Skin of body (tissue), 2 donors: ENCODE data around the gene ARHGAP26. TPM values are rescaled to one million over a fixed set of nuclear protein-coding genes. Genes with fewer than 3 reads are reported as not detected.

ENCODE experiments used
- DNase-seq: peaks from one replicate; lab custom pipeline; 2025; lab: John Stamatoyannopoulos, UW
- total RNA-seq: library from RNA; depleted of rRNA; stranded (reverse); fragments of >200 nt; gene quantifications from one replicate; pipeline ENCODE4 v1.2.3, GENCODE V29; 2014

The ARHGAP26 gene
- total RNA-seq, 1 donor from 2014 or later, result 40.6 TPM

DNA sequence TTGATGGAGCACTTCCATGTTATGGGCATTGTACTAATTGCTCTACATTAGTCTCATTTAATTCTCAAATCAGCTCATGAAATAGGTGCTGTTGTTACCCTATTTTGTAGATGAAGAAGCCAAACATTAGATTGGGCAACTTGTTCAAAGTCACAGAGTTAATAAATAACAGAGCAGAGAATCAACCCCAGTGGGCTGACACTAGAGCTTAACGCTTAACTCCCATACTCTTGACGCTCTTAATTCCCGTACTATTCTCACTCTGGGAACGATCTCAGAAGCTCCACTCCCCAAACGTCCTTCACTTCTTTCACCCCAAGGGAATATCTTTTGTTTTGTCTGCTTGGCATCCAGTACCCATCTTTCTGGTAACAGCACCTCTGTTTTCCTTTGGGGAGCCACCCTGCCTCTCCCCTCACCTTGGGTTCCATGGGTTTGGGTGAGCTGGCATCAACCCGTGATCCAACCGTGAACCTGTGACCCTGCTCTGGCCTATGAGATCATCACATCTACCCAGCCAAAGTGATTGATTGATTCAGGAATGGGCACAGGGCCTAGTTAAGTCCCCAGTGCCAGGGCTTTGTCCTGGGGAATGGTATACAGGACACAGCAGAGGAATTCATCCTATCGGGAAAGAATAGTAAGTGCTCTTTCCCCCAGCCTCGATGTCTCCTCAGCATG lies 464.1 kb downstream of the ARHGAP26 start:
- DNase-seq, result no peak

DNA sequence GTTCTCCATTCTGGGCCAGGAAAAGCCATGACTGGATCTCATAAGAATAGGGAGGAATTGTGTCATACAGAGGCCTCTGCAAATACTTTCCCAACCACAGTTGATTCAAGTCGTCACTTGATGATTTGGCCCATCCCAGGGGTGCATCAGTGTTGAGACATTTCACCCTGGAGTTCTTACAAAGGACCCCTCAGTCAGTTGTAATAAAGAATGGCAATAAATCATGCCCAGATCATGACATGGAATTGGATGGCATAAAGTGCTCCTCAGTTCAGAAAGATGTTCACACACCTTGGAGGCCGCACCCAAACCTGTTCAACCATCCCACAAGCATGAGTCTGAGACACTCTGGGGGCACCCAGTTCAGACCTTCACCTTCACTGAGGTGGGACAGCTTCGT lies 465.2 kb downstream of the ARHGAP26 start:
- DNase-seq, result peak; percentile 32

DNA sequence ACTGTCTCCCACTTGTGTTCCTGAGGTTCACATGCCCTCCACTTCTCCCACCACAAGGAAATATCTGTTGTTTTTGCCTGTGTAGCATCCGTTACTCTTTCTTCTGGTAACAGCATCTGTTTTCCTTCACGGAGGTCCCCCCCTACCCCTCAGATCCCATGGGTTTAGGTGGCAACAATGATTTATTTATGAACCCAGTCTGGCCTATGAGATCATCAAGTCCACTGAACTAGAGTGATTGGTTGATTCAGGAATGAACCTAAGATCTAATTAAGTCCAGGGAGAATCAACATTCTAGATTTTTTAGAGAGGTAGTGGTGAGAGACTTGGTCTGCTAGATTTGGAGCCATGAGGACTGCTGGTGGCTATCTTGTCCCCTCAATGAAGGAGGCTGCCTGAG lies 466.5 kb downstream of the ARHGAP26 start:
- DNase-seq, result no peak

DNA sequence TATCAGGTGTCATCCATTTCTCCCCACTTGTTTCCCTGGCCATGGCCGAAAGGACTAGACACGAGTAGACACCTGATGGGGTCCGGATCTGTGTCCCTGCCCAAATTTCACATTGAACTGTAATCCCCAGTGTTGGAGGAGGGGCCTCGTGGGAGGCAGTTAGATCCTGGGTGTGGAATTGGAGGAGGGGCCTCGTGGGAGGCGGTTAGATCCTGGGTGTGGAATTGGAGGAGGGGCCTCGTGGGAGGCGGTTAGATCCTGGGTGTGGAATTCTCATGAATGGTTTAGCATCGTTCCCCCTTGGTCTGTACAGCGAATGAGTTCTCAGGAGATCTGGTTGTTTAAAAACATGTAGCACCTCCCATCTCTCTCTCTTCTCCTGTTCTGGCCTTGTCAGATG lies 467.5 kb downstream of the ARHGAP26 start:
- DNase-seq, result no peak

DNA sequence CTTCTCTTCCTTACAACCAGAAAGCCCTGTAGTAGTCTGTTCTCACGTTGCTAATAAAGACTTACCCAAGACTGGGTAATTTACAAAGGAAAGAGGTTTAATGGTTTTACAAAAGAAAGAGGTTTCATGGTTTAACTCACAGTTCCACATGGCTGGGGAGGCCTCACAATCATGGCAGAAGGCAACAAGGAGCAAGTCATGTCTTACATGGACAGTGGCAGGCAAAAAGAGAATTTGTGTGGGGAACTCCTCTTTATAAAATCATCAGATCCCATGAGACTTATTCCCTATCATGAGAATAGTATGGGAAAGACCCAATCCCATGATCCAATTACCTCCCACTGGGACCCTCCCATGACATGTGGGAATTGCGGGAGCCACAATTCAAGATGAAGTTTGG lies 468.4 kb downstream of the ARHGAP26 start:
- no peak for DNase-seq

DNA sequence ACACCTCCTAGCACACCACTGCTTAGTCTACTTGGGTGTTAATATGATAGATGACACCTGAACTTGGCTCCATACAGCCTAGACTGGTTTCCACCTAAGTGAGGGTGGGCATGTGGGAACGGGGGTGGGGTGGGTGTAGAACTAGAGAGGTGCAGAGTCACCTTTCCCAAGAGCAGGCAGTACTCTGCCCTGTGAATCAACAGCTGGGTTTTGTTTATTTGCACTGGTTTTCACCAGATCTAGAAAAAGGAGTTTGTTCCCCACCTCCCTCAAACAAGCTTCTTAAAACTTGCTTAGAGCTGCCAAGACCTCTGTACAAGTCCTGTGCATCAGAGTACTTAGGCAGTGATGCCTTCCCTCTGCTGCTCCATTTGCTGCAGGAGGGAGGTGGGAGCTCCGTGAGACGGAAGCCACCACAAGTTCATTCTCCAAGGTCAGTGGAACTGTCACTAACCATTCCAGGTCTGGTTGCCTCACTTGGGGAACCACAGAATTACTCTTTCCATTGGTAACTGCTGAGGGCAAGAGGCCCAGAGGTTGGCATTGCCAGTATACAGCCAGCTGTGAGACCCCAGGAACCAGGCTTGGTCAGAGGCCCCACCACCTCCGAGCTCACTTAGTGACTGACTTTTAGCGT lies 469.8 kb downstream of the ARHGAP26 start:
- DNase-seq, result no peak

DNA sequence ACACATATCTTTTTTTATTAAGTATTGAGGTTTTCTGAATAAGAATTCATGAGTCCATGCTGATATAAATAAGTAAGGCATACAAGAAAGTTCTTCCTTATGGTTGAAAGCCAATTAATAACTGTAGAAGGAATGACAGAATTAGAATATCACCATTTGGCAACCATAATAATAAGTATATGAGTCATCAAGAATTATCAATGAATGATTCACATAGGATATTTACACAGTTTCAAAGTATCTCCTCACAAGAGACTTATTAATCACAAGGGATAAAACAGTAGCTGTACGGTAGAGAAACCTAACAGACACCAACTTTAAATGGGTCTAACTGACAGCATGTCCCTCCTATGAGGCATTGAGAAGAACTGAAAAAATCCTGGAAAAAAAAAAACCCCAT lies 471.7 kb downstream of the ARHGAP26 start:
- no peak for DNase-seq

DNA sequence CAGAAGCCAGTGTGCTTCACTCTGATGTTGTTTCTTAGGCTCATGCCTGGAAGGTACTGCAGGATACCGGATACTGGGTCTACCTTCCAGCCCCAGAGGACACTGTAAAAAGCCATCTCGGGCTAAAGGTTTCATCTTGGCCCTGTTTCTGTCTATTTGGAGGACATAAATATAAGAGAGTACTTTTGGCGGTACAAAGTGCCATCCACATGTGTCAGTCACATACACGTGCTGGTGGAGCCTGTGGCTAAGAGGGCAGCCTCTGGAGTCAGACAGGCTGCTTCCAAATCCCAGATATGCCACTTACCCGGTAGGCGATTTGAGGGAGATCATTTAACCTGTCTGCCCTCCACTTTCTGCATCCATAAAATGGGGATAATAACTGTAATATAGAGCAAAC lies 472.9 kb downstream of the ARHGAP26 start:
- no peak for DNase-seq

DNA sequence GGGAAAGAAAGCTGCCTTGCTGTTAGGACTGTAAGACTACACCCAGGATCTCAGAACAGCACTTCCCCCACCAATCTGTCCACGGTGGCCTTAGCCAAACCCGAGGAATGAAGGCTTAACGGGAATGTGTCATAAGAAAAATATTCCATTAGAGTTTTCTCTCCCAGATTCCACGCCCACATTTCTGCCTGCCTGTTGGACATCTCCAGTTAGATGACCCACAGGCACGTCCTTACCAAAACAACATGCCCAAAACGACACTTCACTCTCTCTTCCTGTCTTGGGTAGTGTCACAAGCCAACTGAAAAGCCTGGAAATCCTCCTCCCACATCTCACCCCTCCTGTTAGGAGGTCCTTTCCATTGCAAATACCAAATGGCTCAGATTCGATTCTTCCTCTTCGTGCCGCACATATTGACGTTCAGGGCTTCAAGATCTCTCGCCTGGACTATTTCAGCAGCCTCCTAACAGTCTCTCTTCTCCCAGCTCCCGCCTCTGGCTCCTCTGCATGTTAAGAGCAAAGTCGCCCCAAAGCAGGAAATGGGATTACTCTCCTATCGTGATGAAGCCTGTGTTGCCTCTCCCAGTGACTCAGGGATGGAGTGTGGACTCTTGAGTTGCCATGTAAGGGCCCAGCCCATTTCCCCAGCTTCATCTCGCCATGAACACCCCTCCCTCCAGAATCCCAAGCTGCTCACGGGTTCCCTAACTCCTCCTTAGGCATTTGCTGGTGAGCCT lies 474.0 kb downstream of the ARHGAP26 start:
- peak; percentile 51 for DNase-seq

DNA sequence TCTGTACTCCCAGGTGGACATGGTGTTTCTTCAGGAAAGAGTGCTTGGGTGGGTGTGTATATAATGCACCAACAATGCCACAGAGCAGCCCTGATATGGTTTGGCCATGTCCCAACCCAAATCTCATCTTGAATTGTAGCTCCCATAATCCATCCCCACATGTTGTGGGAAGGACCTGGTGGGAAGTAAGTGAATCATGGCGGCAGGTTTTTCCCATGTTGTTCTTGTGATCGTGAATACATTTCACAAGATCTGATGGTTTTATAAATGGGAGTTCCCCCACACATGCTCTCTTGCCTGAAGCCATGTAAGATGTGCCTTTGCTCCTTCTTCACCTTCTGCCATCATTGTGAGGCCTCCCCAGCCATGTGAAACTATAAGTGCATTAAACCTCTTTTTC lies 474.8 kb downstream of the ARHGAP26 start:
- no peak for DNase-seq

DNA sequence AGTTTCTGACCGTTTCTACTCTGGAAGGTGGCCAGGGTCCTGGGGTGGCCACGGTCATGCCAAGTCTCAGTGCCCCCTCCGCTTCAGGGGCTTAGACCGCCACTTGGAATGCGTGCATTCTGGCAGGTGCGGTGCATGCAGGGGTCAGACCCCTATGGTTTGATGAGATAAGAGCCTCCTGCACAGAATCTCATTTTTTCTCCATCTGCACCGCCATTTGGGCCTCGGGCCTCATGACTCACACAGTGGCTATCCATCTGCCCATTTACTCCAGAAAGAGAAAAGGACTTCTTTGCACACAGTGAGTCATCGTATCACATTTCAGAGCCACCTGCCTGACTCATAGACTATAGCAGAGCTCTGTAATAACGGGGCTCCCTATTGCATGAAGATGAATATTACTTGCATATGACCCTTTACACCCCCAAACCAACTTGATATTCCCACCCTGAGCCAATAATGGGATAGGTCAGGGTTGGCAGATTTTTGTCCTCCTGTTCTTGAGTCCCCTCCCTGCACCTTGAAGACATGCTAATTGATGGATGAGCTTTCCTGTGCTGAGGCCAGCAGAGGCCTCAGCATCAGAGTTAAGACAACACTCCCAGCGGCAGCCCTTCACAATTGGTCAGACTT lies 475.9 kb downstream of the ARHGAP26 start:
- DNase-seq, result no peak

DNA sequence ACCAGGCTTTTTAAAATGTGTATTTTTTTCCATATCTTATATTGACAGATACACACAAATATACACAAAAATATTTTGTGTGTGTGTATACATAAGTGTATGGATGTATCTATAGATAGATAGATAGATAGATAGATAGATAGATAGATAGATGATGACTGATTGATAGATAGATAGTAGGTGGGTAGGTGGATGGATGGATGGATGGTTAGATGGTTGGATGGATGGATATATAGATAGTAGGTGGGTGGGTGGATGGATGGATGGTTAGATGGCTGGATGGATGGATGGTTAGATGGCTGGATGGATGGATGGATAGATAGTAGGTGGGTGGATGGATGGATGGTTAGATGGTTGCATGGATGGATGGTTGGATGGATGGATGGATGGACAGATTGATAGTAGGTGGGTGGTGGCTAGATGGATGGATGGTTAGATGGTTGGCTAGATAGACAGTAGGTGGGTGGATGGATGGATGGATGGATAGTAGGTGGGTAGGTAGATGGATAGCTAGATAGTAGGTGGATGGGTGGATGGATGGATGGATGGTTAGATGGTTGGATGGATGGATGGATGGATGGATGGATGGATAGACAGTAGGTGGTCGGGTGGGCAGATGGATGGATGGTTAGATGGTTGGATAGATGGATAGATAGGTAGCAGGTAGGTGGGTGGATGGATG lies 477.1 kb downstream of the ARHGAP26 start:
- DNase-seq, result no peak

DNA sequence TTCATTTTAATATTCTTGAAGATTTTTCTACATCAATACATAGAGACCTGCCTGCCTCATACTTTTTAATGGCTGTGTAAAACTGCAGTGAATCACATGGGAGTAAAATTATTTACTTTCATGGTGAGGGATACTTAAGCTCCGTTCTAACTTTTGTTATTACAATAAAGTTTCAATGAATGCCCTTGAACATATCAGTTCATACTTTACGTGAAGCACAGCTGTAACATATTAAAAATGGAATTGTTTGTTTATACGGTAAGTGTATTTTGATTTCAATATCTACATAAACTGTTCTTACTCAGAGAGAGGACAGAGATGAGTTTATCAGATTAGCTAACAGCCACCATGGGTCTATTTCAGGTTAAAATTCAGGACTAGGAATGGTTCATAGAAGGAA lies 478.2 kb downstream of the ARHGAP26 start:
- no peak for DNase-seq

DNA sequence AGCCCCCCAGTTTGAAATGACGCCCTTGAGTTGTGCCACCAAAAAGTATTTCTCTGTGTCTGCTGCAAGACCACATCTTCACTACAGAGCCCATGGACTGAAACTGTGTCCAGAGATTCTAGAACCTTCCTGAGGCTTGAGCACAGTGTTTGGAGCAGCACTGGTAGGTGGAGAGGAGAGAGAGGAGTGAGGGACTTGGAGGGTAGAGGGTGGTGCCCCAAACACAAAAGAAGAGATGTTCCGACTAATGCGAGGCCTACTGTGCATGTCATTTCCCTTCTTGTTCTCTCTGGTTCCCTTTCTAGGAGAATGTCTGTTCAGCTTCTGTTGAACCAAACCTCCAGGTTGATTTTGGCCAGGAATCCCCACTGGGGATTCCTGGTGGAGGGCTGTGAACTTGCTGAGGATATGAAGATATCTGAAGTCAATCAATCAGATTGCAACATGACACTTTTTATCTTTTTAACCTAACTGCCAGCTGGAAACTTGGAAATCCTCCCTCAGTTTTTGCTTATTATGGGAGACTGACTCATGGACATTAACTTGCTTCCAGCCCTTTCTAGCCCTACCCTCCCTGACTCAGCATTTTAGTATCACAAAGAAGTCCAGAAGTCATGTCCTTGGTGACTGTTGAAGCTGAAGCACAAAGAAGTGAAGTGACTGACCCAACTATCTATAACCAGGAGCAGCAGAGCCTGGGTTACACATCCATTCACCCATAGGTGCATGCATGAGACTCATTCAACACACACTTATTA lies 478.8 kb downstream of the ARHGAP26 start:
- DNase-seq, result no peak

DNA sequence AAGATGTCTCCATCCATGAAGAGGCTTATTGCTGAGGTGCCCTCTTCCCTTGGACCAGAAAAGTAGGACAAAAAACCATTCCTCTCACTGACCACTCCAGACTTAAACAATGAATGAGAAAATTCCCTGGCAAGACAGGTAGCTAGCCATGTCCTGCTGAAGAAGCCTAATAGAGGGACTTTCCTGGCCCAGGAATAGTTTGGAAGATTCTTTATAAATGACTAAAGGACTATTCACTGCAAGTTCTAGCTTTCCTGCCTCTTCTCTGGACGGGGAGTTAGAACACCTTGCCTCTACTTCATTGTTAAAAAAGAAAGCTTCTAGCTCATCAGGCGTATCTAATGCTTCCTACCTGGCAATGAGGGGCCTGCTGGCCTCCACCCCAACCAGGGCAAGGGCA lies 479.7 kb downstream of the ARHGAP26 start:
- no peak for DNase-seq

DNA sequence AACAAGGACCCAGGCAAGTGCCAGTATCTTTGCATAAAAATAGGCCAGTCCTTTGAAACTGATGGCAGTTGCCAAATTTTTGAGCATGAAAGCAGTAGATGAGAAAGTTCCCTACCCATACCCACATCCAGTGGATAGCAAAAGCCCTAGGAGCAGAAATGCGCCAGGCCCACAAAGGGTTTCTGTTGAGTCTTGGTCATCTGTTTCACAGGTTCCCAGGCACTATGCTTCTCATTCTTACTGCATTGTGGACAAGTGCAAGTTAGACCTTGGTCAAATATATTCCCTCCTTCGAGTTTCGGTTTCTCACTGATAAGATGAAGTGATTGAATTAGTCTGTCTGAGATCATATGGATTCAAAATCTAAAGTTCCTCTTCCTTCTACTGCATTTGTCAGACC lies 481.0 kb downstream of the ARHGAP26 start:
- no peak for DNase-seq

DNA sequence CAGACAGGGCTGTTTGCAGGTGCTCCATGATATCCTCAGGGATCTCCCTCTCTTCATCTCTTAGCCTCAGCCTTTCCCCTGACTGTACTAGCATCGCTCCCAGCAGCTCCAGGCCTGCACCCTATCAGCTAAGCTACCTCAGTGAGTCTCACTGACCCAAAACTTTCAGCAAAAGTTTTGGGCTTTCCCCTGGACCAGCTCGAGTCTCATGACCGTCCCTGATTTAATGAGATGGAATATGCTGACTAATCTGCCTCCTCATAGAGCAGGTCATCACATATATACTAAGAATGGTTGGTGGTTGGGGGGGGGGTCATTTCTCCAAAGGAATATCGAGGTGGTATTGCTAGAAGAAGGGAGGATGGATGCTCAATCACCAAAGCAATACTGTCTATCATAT lies 481.8 kb downstream of the ARHGAP26 start:
- DNase-seq, result no peak

DNA sequence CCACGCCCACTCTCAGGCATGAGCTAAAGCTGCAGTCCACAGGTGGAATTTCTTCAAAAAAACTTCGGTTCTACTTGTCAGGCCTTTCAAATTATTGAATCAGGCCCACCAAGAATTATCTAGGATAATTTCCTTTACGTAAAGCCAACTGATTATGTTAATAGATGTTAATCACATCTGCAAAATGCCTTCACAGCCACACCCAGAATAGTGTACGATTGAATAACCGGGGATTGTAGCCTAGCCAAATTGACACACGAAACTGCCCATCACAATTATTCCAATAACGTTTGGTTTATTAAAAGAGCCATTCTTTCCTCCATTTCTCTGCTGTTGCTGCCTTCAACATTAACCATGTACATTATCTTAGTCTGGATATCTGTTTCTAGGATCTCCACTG lies 484.6 kb downstream of the ARHGAP26 start:
- DNase-seq, result no peak

DNA sequence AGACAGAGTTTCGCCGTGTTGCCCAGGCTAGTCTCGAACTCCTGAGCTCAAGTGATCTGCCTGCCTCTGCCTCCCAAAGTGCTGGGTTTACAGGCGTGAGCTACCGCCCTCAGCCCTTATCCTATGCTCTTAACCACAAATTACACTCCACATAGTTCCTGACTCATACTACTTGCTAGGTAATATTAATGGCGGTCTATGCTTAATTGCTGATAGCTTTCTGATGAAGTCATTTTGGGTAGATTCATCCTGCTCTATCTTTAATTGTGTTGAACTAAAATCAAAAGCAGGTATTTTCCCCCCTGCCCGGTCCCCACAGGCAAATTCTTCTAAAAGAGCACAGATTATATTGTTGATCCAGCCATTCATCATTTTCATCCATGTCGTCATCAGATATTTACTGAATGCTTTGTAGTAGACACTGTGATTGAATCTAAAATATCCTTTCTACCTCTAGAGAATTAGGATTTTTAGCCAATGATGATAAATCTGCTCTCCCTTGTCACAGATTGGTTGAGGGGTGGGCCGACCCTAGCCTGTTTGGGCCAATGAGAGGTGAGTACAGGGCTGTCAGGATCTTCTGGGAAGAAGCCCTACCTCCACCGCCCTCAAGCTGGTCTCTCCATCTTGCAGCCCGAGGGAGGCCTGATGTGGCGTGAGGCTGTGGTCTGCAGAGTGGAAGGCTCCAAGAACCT lies 488.5 kb downstream of the ARHGAP26 start:
- DNase-seq, result no peak

DNA sequence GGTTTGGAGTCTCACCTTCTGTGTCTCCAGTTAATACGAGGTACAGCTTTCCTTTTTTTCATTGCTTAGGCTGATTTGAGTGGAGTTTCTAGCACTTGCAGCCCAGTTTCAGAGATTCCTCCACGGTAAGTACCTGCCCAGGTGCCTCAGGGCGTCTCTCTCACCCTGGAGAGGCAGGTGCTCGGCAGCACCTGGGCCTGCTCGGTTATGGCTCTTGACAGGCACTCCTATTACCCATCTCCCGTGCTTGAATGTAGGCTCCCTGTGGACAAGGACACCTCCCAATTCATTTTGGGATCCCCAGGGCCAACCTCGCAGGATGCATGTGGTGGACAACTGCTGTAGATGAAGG lies 489.1 kb downstream of the ARHGAP26 start:
- no peak for DNase-seq
